SK-N-MC (cell line): ENCODE data around the gene NEU2.

Source experiments
- EZH2 ChIP-seq: fragments of 200-600 bp; sonication (generic); IDR thresholded peaks from one replicate; pipeline ENCODE4 v1.6.1; 2017; ENCODE audit warnings: antibody characterized with exemption
- FOXP2 ChIP-seq: optimal IDR thresholded peaks from 2 replicates; pipeline ENCODE3; 2011; ENCODE audit warnings: mild to moderate bottlenecking, moderate library complexity; ENCODE audit not compliant: insufficient read depth; ENCODE audit errors: extremely low read length, control extremely low read depth
- POLR2AphosphoS5 ChIP-seq: IDR thresholded peaks from 2 replicates; pipeline ENCODE4 v1.6.1; 2012; ENCODE audit warnings: mild to moderate bottlenecking, low read depth, low read length, borderline replicate concordance

DNA sequence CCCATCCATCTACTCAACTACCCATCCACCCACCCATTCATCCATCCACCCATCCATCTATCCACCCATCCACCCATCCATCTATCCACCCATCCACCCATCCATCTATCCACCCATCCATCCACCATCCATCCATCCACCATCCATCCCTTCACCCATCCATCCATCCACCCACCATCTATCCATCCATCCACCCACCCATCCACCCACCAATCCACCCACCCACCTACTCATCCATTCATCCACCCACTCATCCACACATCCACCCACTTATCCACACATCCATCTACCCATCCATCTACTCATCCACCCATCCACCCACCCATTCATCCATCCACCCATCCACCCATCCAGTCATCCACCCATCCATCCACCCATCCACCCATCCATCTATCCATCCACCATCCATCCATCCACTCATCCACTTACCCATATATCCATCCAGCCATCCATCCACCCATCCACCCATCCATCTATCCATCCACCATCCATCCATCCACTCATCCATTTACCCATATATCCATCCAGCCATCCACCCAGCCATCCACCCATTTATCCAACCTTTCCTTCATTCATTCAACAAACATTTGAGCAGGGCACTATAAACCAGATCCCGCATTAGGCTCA, 17.3 kb upstream of the NEU2 start:
- TF ChIP-seq EZH2 (no peak), FOXP2 (no peak), POLR2AphosphoS5 (no peak)
